Activated CD4-positive, alpha-beta T cell treated with anti-CD3 and anti-CD28 coated beads, Interleukin-2, amount 10 ng/mL, durations not matched to agents 7 days and 5 days (primary cell): ENCODE data around the gene NXNL2. TPM values are rescaled to one million over a fixed set of nuclear protein-coding genes. Genes with fewer than 3 reads are reported as not detected.

ENCODE experiments used
- CTCF ChIA-PET: fragments of 350-600 bp; sonication (Branson Sonifier 250); formaldehyde crosslinking; loops from one replicate; lab custom pipeline; 2021; ENCODE audit warnings: antibody characterized with exemption; lab: Charles Lee
- POLR2A ChIA-PET: fragments of 350-600 bp; sonication (Branson Sonifier 250); formaldehyde crosslinking; loops from one replicate; lab custom pipeline; 2021; ENCODE audit warnings: antibody characterized with exemption; lab: Charles Lee
- DNase-seq: peaks from one replicate; pipeline ENCODE4 v3.0.0-alpha.2; 2020
- H3K27ac Mint-ChIP-seq: one replicate; pipeline ENCODE4 v1.8.0; 2021; ENCODE audit warnings: mild to moderate bottlenecking, moderate library complexity, mixed read lengths
- H3K27me3 Mint-ChIP-seq: one replicate; pipeline ENCODE4 v1.8.0; 2021; ENCODE audit warnings: mixed read lengths
- H3K36me3 Mint-ChIP-seq: one replicate; pipeline ENCODE4 v1.8.0; 2021; ENCODE audit warnings: low read depth, mixed read lengths
- H3K4me1 Mint-ChIP-seq: one replicate; pipeline ENCODE4 v1.8.0; 2021; ENCODE audit warnings: mixed read lengths
- H3K4me3 Mint-ChIP-seq: one replicate; pipeline ENCODE4 v1.8.0; 2021; ENCODE audit warnings: mild to moderate bottlenecking, moderate library complexity, mixed read lengths
- H3K9me3 Mint-ChIP-seq: one replicate; pipeline ENCODE4 v1.8.0; 2021; ENCODE audit warnings: mixed read lengths
- total RNA-seq, 2 experiments: library from RNA; stranded (reverse); gene quantifications; one replicate each; pipeline ENCODE4 v1.2.3, GENCODE V29; 2021

The NXNL2 gene
- total RNA-seq, 2 experiments from 2014 or later: not detected

DNA sequence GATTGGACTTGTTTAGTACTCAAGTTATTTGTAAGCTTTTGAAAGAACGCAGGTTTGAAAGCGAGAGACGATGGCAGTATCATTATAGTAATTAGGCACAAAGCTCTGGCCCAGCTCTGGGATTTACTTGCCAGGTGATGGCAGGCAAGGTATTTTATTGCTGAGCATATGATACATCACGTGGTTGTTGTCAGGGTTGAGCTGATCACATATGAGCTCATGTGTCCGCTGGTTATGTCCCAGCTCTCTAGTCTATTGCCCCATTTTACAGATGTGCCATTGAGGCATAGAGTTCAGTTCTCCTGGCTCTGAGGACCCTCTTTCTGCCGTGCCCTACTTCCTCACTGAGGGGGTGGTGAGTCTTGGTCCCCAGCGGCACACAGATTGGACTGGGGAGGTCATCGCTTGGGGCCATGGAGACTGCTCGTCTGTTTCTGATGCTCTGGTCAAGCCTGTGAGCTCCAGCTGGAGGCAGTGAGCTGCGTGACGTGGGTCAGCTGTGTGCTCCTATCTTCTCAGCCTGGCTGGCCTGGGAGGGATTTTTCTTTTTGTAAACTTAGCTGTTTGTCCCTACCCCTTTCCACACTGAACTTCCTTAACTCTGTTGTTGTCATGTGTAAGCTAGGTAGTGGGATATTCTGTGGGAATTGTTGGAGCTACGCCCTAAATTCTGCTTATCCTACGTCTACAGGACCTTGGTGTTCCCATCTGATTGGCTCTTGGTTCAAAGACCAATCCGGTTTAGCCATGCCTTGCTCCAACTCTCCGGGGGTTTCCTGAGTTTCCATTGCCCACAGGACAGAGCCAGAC, 2.2 kb downstream of the NXNL2 start:
- DNase-seq: no peak
- ChIA-PET CTCF (interaction anchor here (1.0 kb wide), 1 partner anchor 38 kb away, joined by 3 read pairs; no protein-coding TSS in a partner anchor), POLR2A (no interaction called here)
- no peaks in the 10 kb centered on the region for H3K9me3 Mint-ChIP-seq
- H3K4me3 Mint-ChIP-seq: no peak overlapping the region
- H3K36me3 Mint-ChIP-seq: no peaks in the 10 kb centered on the region
- H3K27me3 Mint-ChIP-seq: peaks cover 44% of the 10 kb centered on the region
- H3K27ac Mint-ChIP-seq: no peak overlapping the region
- H3K4me1 Mint-ChIP-seq: peaks cover 25% of the 10 kb centered on the region

DNA sequence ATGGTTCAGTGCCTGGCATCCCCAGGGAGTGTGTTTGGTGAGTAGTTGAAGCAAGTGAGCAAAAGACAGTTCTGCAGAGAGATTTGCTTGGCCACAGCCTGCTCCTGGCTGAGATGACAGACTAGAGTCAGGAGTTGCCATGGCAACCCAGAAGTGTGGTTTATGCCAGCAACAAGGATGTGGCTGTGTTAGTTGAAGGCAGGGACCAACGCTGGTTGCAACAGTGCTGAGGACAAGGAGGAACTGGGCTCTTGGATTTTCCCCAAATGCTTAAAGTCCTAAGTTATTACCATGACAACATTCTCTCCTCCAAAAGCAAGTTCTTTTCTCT, 2.7 kb downstream of the NXNL2 start:
- no peaks in the 10 kb centered on the region for H3K36me3 Mint-ChIP-seq
- DNase-seq: peak; percentile 77
- peaks cover 40% of the 10 kb centered on the region for H3K27me3 Mint-ChIP-seq
- no peak overlapping the region for H3K27ac Mint-ChIP-seq
- H3K9me3 Mint-ChIP-seq: no peaks in the 10 kb centered on the region
- POLR2A ChIA-PET: no interaction called here
- CTCF ChIA-PET: interaction anchor here (1.0 kb wide), 1 partner anchor 38 kb away, joined by 3 read pairs; no protein-coding TSS in a partner anchor
- no peak overlapping the region for H3K4me3 Mint-ChIP-seq
- peaks cover 25% of the 10 kb centered on the region for H3K4me1 Mint-ChIP-seq

DNA sequence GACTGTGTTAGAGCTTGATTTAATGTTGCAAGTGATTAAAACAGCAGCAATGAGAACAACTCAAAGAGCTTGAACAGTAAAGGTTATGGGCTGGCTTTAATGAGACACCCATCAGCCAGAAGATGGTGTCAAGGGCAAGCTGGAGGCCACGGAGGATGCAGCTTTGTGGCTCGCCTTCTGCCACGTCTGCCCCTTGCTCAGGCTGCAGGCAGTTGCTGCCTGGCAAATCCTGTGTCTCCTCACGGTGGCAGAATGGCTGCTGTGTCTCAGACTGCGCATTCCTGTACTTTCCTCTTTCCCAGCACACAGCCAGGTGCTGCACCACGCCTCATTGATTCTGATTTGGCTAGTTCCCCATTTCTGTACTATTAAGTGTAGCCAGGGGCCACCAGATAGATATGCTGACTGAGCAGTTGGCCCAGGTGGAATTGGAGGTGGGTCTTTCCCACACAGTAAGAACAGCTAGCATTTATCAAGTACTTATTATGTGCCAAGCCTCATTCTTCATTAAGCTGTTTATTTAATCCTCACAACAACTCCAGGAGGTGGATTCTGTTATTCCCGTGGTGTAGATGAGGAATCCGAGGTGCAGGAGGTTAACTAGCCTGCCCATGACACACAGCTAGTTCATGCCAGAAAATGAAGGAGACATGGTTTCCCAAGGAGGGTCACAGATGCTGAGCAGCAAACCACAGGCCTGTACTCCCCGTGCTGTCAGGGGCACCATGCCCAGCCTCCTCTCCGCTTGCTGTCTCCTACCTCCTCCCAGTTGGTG, 3.5 kb downstream of the NXNL2 start:
- Mint-ChIP-seq H3K4me1 (peaks cover 23% of the 10 kb centered on the region), H3K4me3 (no peak overlapping the region), H3K9me3 (no peaks in the 10 kb centered on the region), H3K27ac (no peak overlapping the region), H3K36me3 (no peaks in the 10 kb centered on the region), H3K27me3 (peaks cover 33% of the 10 kb centered on the region)
- ChIA-PET CTCF (no interaction called here), POLR2A (no interaction called here)
- no peak for DNase-seq

DNA sequence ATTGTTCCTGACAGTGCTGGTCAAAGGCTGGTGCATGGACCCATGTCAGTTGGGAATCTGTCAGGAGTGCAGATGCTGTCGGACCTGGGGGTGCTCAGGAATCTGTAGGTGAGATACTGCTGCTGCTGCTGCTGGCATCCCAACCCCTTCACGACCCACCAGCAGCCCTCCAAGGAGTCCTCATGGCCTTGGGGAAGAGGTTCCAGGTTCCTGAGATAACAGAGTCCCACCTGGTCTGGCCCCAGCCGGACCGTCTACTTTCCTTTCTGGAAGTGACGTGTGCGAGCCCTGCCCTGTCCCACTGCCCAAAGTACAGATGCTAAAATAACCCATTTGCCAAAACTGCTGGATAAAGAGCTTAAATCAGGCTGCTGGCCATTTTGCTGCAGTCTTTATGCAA, 4.3 kb downstream of the NXNL2 start:
- no peaks in the 10 kb centered on the region for H3K9me3 Mint-ChIP-seq
- POLR2A ChIA-PET: no interaction called here
- no peak for DNase-seq
- H3K27me3 Mint-ChIP-seq: peaks cover 26% of the 10 kb centered on the region
- no peak overlapping the region for H3K27ac Mint-ChIP-seq
- no peaks in the 10 kb centered on the region for H3K36me3 Mint-ChIP-seq
- CTCF ChIA-PET: no interaction called here
- peaks cover 20% of the 10 kb centered on the region for H3K4me1 Mint-ChIP-seq
- H3K4me3 Mint-ChIP-seq: no peak overlapping the region

DNA sequence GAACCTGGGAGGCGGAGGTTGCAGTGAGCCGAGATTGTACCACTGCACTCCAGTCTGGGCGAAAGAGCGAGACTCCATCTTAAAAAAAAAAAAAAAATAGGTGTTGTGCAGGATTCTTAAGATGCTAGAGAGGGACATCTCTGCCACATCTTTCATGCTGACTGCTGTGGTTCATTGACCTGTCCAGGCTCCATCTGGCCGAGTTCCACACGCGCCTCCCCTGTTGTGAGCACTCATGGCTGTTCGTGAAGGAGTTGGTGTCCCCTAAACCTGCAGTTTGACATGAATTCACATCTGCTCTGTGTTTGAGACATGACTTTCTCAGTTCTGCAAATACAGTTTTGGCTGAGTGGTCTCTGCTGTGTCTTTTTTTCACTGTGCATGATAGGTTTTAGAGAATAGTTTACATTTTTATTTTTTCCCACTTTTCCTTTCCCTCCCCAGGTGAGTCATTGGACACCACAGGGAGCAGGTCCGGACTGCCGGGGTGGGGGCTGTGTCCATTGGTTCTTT, 5.3 kb downstream of the NXNL2 start:
- H3K4me3 Mint-ChIP-seq: no peak overlapping the region
- ChIA-PET POLR2A (no interaction called here), CTCF (no interaction called here)
- H3K27ac Mint-ChIP-seq: no peak overlapping the region
- H3K4me1 Mint-ChIP-seq: peaks cover 20% of the 10 kb centered on the region
- no peak for DNase-seq
- no peaks in the 10 kb centered on the region for H3K36me3 Mint-ChIP-seq
- H3K9me3 Mint-ChIP-seq: no peaks in the 10 kb centered on the region
- peaks cover 23% of the 10 kb centered on the region for H3K27me3 Mint-ChIP-seq

DNA sequence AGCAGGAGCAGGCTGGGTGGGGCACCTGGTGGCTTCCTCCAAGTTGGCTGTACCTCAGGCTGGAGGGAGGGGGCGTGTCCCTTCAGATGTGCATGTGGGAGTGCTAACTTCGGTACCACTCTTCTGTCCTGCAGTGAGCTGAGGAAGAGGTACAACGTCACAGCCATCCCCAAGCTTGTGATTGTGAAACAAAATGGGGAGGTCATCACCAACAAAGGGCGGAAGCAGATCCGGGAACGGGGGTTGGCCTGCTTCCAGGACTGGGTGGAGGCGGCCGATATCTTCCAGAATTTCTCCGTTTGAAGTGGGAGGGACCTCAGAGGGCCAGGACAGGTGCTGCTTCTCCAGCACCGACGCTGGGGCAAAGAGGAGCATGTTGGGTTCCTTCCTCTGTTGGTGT, 9.3 kb downstream of the NXNL2 start:
- H3K27ac Mint-ChIP-seq: no peak overlapping the region
- H3K4me1 Mint-ChIP-seq: no peaks in the 10 kb centered on the region
- ChIA-PET POLR2A (no interaction called here), CTCF (no interaction called here)
- H3K27me3 Mint-ChIP-seq: peaks cover 3% of the 10 kb centered on the region
- no peak overlapping the region for H3K4me3 Mint-ChIP-seq
- no peaks in the 10 kb centered on the region for H3K9me3 Mint-ChIP-seq
- no peaks in the 10 kb centered on the region for H3K36me3 Mint-ChIP-seq
- DNase-seq: no peak

DNA sequence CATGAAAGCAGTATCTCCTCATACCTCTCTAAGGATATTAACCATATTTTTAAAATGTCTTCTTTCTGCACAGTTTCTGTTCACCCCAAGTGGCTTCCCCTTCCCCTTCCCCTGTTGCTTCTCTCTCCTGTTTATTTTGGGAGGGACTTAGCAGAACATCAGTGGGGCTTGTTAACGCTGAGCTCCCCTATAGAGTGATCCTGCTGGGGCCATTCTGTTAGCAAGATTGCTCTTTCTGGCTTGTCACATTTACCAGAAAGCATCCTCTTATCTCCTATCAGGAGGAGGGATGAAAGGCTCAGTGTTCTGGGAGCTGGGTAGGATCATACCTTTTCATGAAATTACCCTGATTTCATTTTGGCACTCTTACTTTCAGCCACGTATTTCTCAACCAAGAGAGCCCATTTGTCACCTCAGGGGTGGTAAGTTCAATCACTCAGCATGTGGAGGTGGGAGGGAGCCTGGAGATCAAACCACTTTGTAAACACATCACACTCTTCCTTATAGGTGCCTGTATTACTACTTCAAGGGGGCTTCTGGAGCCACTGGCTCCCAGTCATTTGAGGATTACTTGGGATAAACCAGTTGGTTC, 16.7 kb downstream of the NXNL2 start:
- H3K4me3 Mint-ChIP-seq: no peak overlapping the region
- ChIA-PET CTCF (no interaction called here), POLR2A (no interaction called here)
- H3K27me3 Mint-ChIP-seq: peaks cover 6% of the 10 kb centered on the region
- no peaks in the 10 kb centered on the region for H3K4me1 Mint-ChIP-seq
- DNase-seq: no peak
- H3K9me3 Mint-ChIP-seq: no peaks in the 10 kb centered on the region
- no peaks in the 10 kb centered on the region for H3K36me3 Mint-ChIP-seq
- no peak overlapping the region for H3K27ac Mint-ChIP-seq

DNA sequence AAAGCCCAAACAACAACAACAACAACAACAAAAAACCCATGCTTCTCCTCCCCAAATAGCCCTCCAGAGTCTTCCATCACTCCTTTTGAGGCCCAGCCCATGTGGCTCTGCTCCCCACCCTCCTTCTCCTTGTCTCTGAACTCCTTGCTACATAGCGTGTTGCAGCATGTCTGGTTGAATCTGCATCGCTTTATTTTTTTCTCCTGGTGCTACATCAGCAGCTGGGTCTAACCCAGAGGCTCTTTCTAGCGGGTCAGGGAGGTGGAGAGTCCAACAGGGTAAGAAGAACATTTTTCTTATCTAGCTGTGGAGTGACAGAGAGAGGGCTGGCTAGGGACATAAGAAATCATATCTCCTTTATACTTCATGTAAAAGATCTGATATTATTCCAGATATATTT, 18.4 kb downstream of the NXNL2 start:
- Mint-ChIP-seq H3K4me1 (no peaks in the 10 kb centered on the region), H3K36me3 (no peaks in the 10 kb centered on the region), H3K4me3 (no peak overlapping the region), H3K27me3 (peaks cover 9% of the 10 kb centered on the region), H3K27ac (no peak overlapping the region), H3K9me3 (no peaks in the 10 kb centered on the region)
- ChIA-PET CTCF (no interaction called here), POLR2A (no interaction called here)
- DNase-seq: no peak

DNA sequence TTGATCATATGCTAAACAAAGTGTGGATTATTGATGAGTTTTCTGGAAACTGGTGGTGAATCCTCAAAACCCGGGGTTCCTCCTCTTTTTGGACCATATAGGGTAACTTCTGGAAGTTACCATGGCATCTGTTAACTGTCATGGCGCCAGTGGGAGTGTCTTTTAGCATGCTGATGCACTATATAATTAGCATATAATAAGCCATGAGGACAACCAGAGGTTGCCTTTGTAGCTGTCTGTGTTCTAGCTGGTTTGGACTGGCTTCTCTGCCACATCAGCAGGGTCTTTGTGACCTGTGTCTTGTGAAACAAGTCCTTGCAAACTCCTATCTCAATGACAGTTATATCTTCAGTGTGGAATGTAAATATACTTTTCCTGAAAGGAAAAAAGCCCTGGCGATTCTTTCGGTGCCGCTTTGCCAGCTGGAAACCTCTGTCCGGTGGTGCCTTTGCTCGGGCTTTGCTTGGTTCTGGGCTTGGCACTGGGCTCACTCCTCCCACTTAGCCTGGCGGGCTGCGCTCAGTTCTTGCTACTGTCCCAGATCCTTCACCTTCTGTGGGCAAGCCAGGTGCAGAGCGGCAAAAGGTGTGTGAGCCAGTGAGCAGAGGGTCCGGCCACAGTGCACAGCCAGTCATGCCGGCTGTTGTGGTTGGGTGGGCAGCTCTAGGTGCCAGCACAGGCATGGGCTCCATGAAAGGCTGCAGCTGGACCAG, 20.4 kb downstream of the NXNL2 start:
- DNase-seq: no peak
- POLR2A ChIA-PET: no interaction called here
- peaks cover 9% of the 10 kb centered on the region for H3K27me3 Mint-ChIP-seq
- no peaks in the 10 kb centered on the region for H3K9me3 Mint-ChIP-seq
- CTCF ChIA-PET: no interaction called here
- H3K27ac Mint-ChIP-seq: no peak overlapping the region
- no peaks in the 10 kb centered on the region for H3K36me3 Mint-ChIP-seq
- no peak overlapping the region for H3K4me3 Mint-ChIP-seq
- no peaks in the 10 kb centered on the region for H3K4me1 Mint-ChIP-seq

DNA sequence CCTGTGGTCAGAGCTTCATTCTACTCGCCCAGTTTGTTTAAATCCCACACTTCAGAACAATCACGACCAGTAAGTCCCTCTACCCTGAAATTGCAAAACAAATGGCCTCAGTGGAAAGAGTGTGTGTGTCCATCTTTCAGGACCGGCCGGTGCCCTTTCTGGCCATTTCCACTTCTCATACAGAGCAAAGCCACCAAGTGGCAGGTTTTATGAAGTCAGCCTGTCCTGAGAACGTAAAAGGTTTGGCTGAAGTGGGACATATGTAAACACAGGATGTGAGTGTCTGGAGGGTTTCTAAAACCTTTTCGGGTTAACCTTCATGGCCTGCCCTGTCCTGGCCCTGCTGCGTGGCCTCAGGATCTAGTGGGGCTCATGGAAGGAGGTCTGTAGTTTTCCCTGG, 24.7 kb downstream of the NXNL2 start:
- H3K4me3 Mint-ChIP-seq: no peak overlapping the region
- DNase-seq: no peak
- ChIA-PET CTCF (no interaction called here), POLR2A (no interaction called here)
- H3K27ac Mint-ChIP-seq: no peak overlapping the region
- peaks cover 2% of the 10 kb centered on the region for H3K27me3 Mint-ChIP-seq
- H3K9me3 Mint-ChIP-seq: no peaks in the 10 kb centered on the region
- no peaks in the 10 kb centered on the region for H3K4me1 Mint-ChIP-seq
- no peaks in the 10 kb centered on the region for H3K36me3 Mint-ChIP-seq

DNA sequence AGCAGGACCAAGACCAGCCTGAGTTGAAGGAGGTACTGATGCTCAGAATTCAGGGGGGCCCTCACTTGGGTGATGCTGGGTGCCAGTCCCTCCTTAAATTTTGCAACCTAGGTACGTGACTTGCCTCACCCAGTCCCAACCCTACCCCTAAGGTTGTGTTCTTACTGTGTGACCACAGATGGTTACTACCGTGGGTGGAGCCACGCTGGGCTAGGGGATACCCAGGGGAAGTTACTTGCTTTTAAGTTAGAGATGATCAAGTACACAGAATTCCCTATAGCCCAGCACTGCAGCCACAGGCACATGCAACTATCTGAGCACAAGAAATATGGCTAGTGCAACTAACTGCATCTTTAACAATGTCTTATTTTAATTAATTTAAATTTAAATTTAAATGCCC, 32.9 kb downstream of the NXNL2 start:
- H3K9me3 Mint-ChIP-seq: no peaks in the 10 kb centered on the region
- ChIA-PET CTCF (no interaction called here), POLR2A (no interaction called here)
- no peak overlapping the region for H3K27ac Mint-ChIP-seq
- H3K4me3 Mint-ChIP-seq: no peak overlapping the region
- no peak for DNase-seq
- no peaks in the 10 kb centered on the region for H3K36me3 Mint-ChIP-seq
- H3K27me3 Mint-ChIP-seq: peaks cover 3% of the 10 kb centered on the region
- no peaks in the 10 kb centered on the region for H3K4me1 Mint-ChIP-seq

DNA sequence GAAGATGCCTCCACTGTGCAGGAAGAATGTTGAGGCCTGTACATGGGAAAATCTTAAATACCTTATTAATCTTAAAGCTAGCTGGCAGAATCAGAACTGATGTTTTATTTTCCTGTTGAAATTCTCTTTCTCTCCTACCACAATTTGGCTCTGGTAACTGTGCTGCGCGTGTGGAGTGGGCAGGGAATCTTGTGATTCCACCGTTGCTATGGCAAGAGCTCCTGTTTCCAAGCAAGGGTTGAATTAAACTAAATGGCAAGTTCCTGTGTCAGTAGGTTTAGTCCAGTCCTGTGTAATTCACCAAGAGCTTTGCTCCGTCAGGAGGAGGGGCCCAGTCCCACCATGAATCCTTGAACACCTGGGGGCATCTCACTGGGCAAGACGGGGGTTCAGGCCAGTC, 36.4 kb downstream of the NXNL2 start:
- H3K4me3 Mint-ChIP-seq: no peak overlapping the region
- peaks cover 14% of the 10 kb centered on the region for H3K27me3 Mint-ChIP-seq
- no peaks in the 10 kb centered on the region for H3K9me3 Mint-ChIP-seq
- CTCF ChIA-PET: no interaction called here
- no peak overlapping the region for H3K27ac Mint-ChIP-seq
- POLR2A ChIA-PET: no interaction called here
- H3K36me3 Mint-ChIP-seq: no peaks in the 10 kb centered on the region
- H3K4me1 Mint-ChIP-seq: no peaks in the 10 kb centered on the region
- DNase-seq: no peak

DNA sequence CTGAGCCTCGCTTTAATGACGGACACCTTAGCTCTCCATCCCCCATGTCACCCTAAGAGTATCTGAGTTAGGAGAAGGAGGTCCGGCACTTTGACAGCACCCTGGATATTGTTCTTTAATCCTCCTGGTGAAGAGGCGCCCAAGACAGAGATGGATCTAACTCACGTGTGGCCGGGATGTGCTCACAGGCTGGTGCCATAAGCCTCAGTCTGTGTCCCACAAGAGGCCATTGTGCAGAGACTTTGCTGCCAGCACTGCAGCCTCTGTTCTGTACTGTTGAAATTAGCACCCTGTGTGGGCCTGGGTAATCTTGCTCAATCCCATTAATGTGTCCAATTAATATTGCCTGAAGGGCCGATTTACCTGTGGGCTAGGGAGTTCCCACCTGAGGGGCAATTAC, 37.7 kb downstream of the NXNL2 start:
- Mint-ChIP-seq H3K27me3 (peaks cover 14% of the 10 kb centered on the region), H3K9me3 (no peaks in the 10 kb centered on the region), H3K36me3 (no peaks in the 10 kb centered on the region), H3K4me1 (no peaks in the 10 kb centered on the region), H3K27ac (no peak overlapping the region), H3K4me3 (no peak overlapping the region)
- ChIA-PET POLR2A (no interaction called here), CTCF (no interaction called here)
- DNase-seq: no peak
